HG03378 (cell line): Measurements from ENCODE around the gene MALL.
"Not testable (repeated sequence)": the region's sequence is repeated elsewhere in the genome, so short reads cannot be mapped to it uniquely, and the experiment has no call there.

Experiments used
- ATAC-seq: cut with Tn5 transposase; IDR thresholded peaks from one replicate; pipeline ENCODE4 v1.9.1; 2021; ENCODE audit warnings: mild to moderate bottlenecking, moderate library complexity; ENCODE audit not compliant: unreplicated experiment

The MALL gene

GRCh38 chr2:110054521-110055407 is 60.9 kb downstream of the MALL start:
- not testable (repeated sequence) for ATAC-seq

GRCh38 chr2:110053688-110054087 is 61.9 kb downstream of the MALL start:
- ATAC-seq: not testable (repeated sequence)

- ATAC-seq: not testable (repeated sequence)
Measured at GRCh38 chr2:110052166-110052565, 63.5 kb downstream of the MALL start.

- not testable (repeated sequence) for ATAC-seq
Measured at GRCh38 chr2:110050222-110050621, 65.4 kb downstream of the MALL start.

- not testable (repeated sequence) for ATAC-seq
Measured at GRCh38 chr2:110049769-110050168, 65.9 kb downstream of the MALL start.

- ATAC-seq: not testable (repeated sequence)
Measured at GRCh38 chr2:110048255-110049197, 67.1 kb downstream of the MALL start.

- ATAC-seq: not testable (repeated sequence)
Measured at GRCh38 chr2:110047225-110047624, 68.4 kb downstream of the MALL start.

- ATAC-seq: not testable (repeated sequence)
Measured at GRCh38 chr2:110041941-110042660, 73.5 kb downstream of the MALL start.

GRCh38 chr2:110037336-110037735 is 78.3 kb downstream of the MALL start:
- not testable (repeated sequence) for ATAC-seq

GRCh38 chr2:110035384-110035783 is 80.2 kb downstream of the MALL start:
- not testable (repeated sequence) for ATAC-seq

GRCh38 chr2:110034935-110035334 is 80.7 kb downstream of the MALL start:
- not testable (repeated sequence) for ATAC-seq
